Heart left ventricle (tissue), 16 donors: Measurements from ENCODE around the gene TENM3. TPM values are rescaled to one million over a fixed set of nuclear protein-coding genes. Genes with fewer than 3 reads are reported as not detected.

Experiments
- ATAC-seq, 4 donors: fragments of 200-7000 bp; cut with Tn5 transposase; one replicate each; pipeline ENCODE4 v1.9.1; 2020 to 2022; ENCODE audit warnings: moderate library complexity in 4 of 4, mild to moderate bottlenecking in 3 of 4, moderate number of reproducible peaks in 1 of 4
- DNase-seq, 5 donors: peaks; one replicate each; pipeline ENCODE4 v3.0.0-alpha.2; 2020
- H3K27ac ChIP-seq, 12 donors: fragments of 200-600 bp; sonication (generic) in 4 of 12; one replicate each; pipeline versions ENCODE4 v1.5.0 to v1.8.0; 2016 to 2022; ENCODE audit warnings: mild to moderate bottlenecking in 2 of 12
- H3K27me3 ChIP-seq, 9 donors: fragments of 200-600 bp; sonication (generic) in 2 of 9; one replicate each; pipeline versions ENCODE4 v1.5.1 to v1.8.0; 2016 to 2022; ENCODE audit warnings: mild to moderate bottlenecking in 3 of 9
- H3K36me3 ChIP-seq, 9 donors: fragments of 200-600 bp; sonication (generic) in 2 of 9; one replicate each; pipeline versions ENCODE4 v1.5.0 to v1.8.0; 2018 to 2022; ENCODE audit warnings: mild to moderate bottlenecking in 2 of 9
- H3K4me1 ChIP-seq, 12 donors: fragments of 200-600 bp; sonication (generic) in 4 of 12; one replicate each; pipeline versions ENCODE4 v1.5.0 to v1.8.0; 2016 to 2022; ENCODE audit warnings: mild to moderate bottlenecking in 3 of 12
- H3K4me3 ChIP-seq, 12 donors: fragments of 200-600 bp; sonication (generic) in 4 of 12; one replicate each; pipeline versions ENCODE4 v1.5.0 to v1.8.0; 2017 to 2022; ENCODE audit warnings: mild to moderate bottlenecking in 9 of 12, moderate library complexity in 4 of 12
- H3K9me3 ChIP-seq, 12 donors: fragments of 200-600 bp; sonication (generic) in 4 of 12; one replicate each; pipeline versions ENCODE4 v1.5.0 to v1.8.0; 2016 to 2022; ENCODE audit warnings: mild to moderate bottlenecking in 1 of 12
- CTCF ChIP-seq, 12 donors: fragments of 200-600 bp; sonication (generic) in 4 of 12; IDR thresholded peaks; one replicate each; pipeline versions ENCODE4 v1.5.0 to v1.8.0; 2018 to 2022; ENCODE audit warnings: antibody characterized with exemption in 12 of 12, mild to moderate bottlenecking in 5 of 12
- POLR2A ChIP-seq, 2 donors: fragments of 450-650 bp; IDR thresholded peaks; one replicate each; pipeline ENCODE4 v1.6.1; 2017; ENCODE audit warnings: antibody characterized with exemption in 2 of 2, mild to moderate bottlenecking in 2 of 2, moderate library complexity in 2 of 2
- WGBS, 4 donors: extraction: QIAGEN DNeasy Blood & Tissue Kit in 2 of 4; methylation state at CpG; one replicate each; pipeline versions ENCODE4 v1.1.5 to v1.1.7; 2013 to 2018; 5-methylcytosine and 5-hydroxymethylcytosine counted together
- intact Hi-C, 10 donors: fragments of 100-400 bp; cut with DNase I; formaldehyde crosslinking; loops; one replicate each; pipeline versions ENCODE4 v1.11.1 to v1.14.2; 2022
- polyA plus RNA-seq, 2 donors: library from polyadenylated mRNA; stranded (reverse); fragments of 200-250 nt; gene quantifications; one replicate each; pipeline ENCODE4 v1.2.3, GENCODE V29; 2013
- total RNA-seq, 9 donors: library from RNA; depleted of rRNA in 2 of 9; stranded (reverse); fragments of >200 nt in 2 of 9; fragmentation: NEBNext Ultra II Directional in 3 of 9; extraction: Animal tissue kit (Norgen Biotek cat#: 25700) in 3 of 9; gene quantifications; one replicate each; pipeline versions ENCODE4 v1.1.0 to v1.2.4, GENCODE V29; 2016 to 2023
- donor health status: ischemic (EF 13 %, LVEDD 7.1; RV severe dilation, severe dysfunction).
- donor health status: healthy with polysubstance abuse.
- donor health status: DM: no; HTN: yes; CAD: no.
- donor health status: DM: no; HTN: no; CAD: no.
- donor health status: ischemic (EF 25% LVEDD 6.9; RV normal size, moderate dysfunction).
- donor health status: ischemic (EF 25% LVEDD 5.7; RV mildly dilated, moderate dysfunction).
- donor health status: healthy.
- donor health status: DM: yes; HTN: yes; CAD: no.
- donor health status: ischemic (EF 35%, LVEDD 5.7; RV mildly dilated, moderate dysfunction).
- donor health status: nonischemic (EF 11% LVEDD 7.7; RV severe dilation, severe dysfunction).
- donor health status: DM: yes; HTN: yes; CAD: no.
- donor health status: PGD.
- donor health status: ischemic (EF 29% LVEDD 5.4; RV normal size, mild dysfunction).
- donor health status: nonischemic (EF 23%, LVEDD 6.1; RV moderate dilation, normal function).

The TENM3 gene
- total and polyA plus RNA-seq, 11 donors, result 0.19 to 10.3 (median 2.5) TPM

- Histone ChIP-seq H3K27me3 (peaks cover 0 to 5% (median 0%) of the 10 kb centered on the region in 9 donors), H3K36me3 (no peaks in the 10 kb centered on the region), H3K27ac (no peak overlapping the region), H3K4me1 (no peaks in the 10 kb centered on the region), H3K4me3 (no peak overlapping the region), H3K9me3 (no peaks in the 10 kb centered on the region)
- WGBS, 4 donors, result 55 to 72% (median 62%) methylated on average over 9 to 12 of the region's 12 CpGs
- no peak for ATAC-seq
- DNase-seq, result no peak
- intact Hi-C loops, result no loop called here
- TF ChIP-seq CTCF (IDR thresholded peaks at IDR 0.05) (no peak), POLR2A (IDR thresholded peaks at IDR 0.05) (no peak)
These were observed 582.6 kb downstream of the TENM3 start for GRCh38 chr4:182825786-182826185.

- H3K9me3 ChIP-seq, result no peaks in the 10 kb centered on the region
- intact Hi-C loops, result no loop called here
- H3K36me3 ChIP-seq, result no peaks in the 10 kb centered on the region
- DNase-seq (no peak), ATAC-seq (no peak)
- 66 to 82% (median 75%) methylated on average over 10 to 13 of the region's 13 CpGs for whole genome bisulfite sequencing, 4 donors
- H3K4me3 ChIP-seq, result no peak overlapping the region
- H3K27me3 ChIP-seq, result peaks cover 0 to 5% (median 0%) of the 10 kb centered on the region in 9 donors
- no peaks in the 10 kb centered on the region for H3K4me1 ChIP-seq
- TF ChIP-seq POLR2A (IDR thresholded peaks at IDR 0.05) (no peak), CTCF (IDR thresholded peaks at IDR 0.05) (no peak)
- no peak overlapping the region for H3K27ac ChIP-seq
These were observed 583.2 kb downstream of the TENM3 start for GRCh38 chr4:182826391-182826790.

GRCh38 chr4:182827166-182827565 lies 584.0 kb downstream of the TENM3 start:
- Histone ChIP-seq H3K27ac (no peak overlapping the region), H3K27me3 (peaks cover 0 to 5% (median 0%) of the 10 kb centered on the region in 9 donors), H3K9me3 (no peaks in the 10 kb centered on the region), H3K36me3 (no peaks in the 10 kb centered on the region), H3K4me1 (no peaks in the 10 kb centered on the region), H3K4me3 (no peak overlapping the region)
- DNase-seq (no peak), ATAC-seq (no peak)
- intact Hi-C loops, result no loop called here
- WGBS, 4 donors, result 92 to 98% (median 95%) methylated on average over 8 of the region's 8 CpGs
- TF ChIP-seq POLR2A (IDR thresholded peaks at IDR 0.05) (no peak), CTCF (IDR thresholded peaks at IDR 0.05) (no peak)

- DNase-seq, result no peak
- H3K9me3 ChIP-seq, result no peaks in the 10 kb centered on the region
- 70 to 98% (median 90%) methylated on average over 4 to 9 of the region's 9 CpGs for WGBS, 4 donors
- H3K4me1 ChIP-seq, result no peaks in the 10 kb centered on the region
- H3K36me3 ChIP-seq, result no peaks in the 10 kb centered on the region
- no peak for ATAC-seq
- no peak for TF ChIP-seq CTCF (IDR thresholded peaks at IDR 0.05)
- no peak for TF ChIP-seq POLR2A (IDR thresholded peaks at IDR 0.05)
- intact Hi-C loops, result no loop called here
- H3K4me3 ChIP-seq, result no peak overlapping the region
- H3K27ac ChIP-seq, result no peak overlapping the region
- peaks cover 0 to 5% (median 0%) of the 10 kb centered on the region in 9 donors for H3K27me3 ChIP-seq
These were observed 584.8 kb downstream of the TENM3 start for GRCh38 chr4:182827954-182828353.
